ENCODE data around the gene TIMP4. TPM values are rescaled to one million over a fixed set of nuclear protein-coding genes. Genes with fewer than 3 reads are reported as not detected.

TIMP4 gene
- total and polyA plus RNA-seq, 2 donors (not counting 1 experiment from before 2014, with no cell fraction given): not detected

DNA sequence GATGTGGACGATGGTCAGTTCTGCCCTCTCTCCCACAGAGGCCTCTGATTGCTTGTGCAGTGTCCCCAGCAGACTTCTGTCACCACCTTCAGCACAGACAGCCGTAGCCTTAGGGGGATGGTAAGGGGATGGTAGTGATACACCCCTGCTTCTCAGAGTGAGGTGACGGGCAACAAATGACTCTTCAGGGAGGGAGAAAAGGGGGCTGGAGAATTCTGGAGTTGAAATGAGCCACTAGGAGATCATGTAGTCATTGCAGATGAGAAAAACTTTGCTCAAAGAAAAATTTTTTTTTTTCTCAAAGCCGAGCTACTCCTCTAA is 29.6 kb upstream of the TIMP4 start:
- Histone ChIP-seq H2AFZ (ENCODE audit: insufficient read depth, low read depth, low read length, poor library complexity, severe bottlenecking) (no peak overlapping the region), H3K4me3 (ENCODE audit: control extremely low read depth in 1 of 5, extremely low read depth in 1 of 5, insufficient read depth in 1 of 5, low read depth in 2 of 5, low read length in 4 of 5) (no peak overlapping the region), H4K20me1 (ENCODE audit: control insufficient read depth, insufficient read depth, low read length, poor library complexity, severe bottlenecking) (no peaks in the 10 kb centered on the region), H3K36me3 (replicated peaks in 1 of 2; ENCODE audit: control extremely low read depth in 1 of 2, control insufficient read depth in 1 of 2, extremely low read depth in 1 of 2, insufficient read depth in 2 of 2, low read length in 1 of 2) (no peaks in the 10 kb centered on the region), H3K79me2 (ENCODE audit: control insufficient read depth, insufficient read depth, low read length) (no peaks in the 10 kb centered on the region), H3K9ac (ENCODE audit: low read length) (no peak overlapping the region), H3K27ac (ENCODE audit: low read length in 2 of 2) (no peak overlapping the region), H3K9me3 (ENCODE audit: control extremely low read depth in 1 of 3, control insufficient read depth in 2 of 3, insufficient read depth in 1 of 3, low read length in 2 of 3) (no peaks in the 10 kb centered on the region), H3K4me1 (ENCODE audit: control insufficient read depth in 2 of 2, insufficient read depth in 2 of 2, low read length in 2 of 2) (peaks cover 20 to 28% of the 10 kb centered on the region in 2 donors), H3K27me3 (replicated peaks in 1 of 4; ENCODE audit: control extremely low read depth in 1 of 4, control insufficient read depth in 3 of 4, insufficient read depth in 4 of 4, low read length in 3 of 4) (no peaks in the 10 kb centered on the region), H3K4me2 (replicated peaks; ENCODE audit: low read depth, low read length, poor library complexity, severe bottlenecking) (peak overlapping the region; percentile 63)
- CTCF ChIA-PET: interaction anchor here (1.9 kb wide), 1 partner anchor 10 kb away, joined by 7 read pairs; no protein-coding TSS in a partner anchor
- DNase-seq: peak; percentile 11
- Mint-ChIP-seq H3K9me3 (ENCODE audit: insufficient read depth) (no peaks in the 10 kb centered on the region), H3K4me1 (peaks cover 20% of the 10 kb centered on the region), H3K27me3 (no peaks in the 10 kb centered on the region), H3K4me3 (no peak overlapping the region), H3K27ac (no peak overlapping the region)
- WGBS (ENCODE audit: insufficient coverage): 69% methylated on average over 2 of the region's 4 CpGs
- intact Hi-C loops (cut with micrococcal nuclease): no loop called here
- POLR2A ChIA-PET: no interaction called here
- TF ChIP-seq, protein P1, sequence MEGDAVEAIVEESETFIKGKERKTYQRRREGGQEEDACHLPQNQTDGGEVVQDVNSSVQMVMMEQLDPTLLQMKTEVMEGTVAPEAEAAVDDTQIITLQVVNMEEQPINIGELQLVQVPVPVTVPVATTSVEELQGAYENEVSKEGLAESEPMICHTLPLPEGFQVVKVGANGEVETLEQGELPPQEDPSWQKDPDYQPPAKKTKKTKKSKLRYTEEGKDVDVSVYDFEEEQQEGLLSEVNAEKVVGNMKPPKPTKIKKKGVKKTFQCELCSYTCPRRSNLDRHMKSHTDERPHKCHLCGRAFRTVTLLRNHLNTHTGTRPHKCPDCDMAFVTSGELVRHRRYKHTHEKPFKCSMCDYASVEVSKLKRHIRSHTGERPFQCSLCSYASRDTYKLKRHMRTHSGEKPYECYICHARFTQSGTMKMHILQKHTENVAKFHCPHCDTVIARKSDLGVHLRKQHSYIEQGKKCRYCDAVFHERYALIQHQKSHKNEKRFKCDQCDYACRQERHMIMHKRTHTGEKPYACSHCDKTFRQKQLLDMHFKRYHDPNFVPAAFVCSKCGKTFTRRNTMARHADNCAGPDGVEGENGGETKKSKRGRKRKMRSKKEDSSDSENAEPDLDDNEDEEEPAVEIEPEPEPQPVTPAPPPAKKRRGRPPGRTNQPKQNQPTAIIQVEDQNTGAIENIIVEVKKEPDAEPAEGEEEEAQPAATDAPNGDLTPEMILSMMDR (IDR thresholded peaks at IDR 0.05): no peak
- no peak for TF ChIP-seq EZH2 (IDR thresholded peaks at IDR 0.05; ENCODE audit: borderline replicate concordance, insufficient read depth, low read depth, low read length, poor library complexity, severe bottlenecking)
- no peak for ATAC-seq (ENCODE audit: low read depth)

DNA sequence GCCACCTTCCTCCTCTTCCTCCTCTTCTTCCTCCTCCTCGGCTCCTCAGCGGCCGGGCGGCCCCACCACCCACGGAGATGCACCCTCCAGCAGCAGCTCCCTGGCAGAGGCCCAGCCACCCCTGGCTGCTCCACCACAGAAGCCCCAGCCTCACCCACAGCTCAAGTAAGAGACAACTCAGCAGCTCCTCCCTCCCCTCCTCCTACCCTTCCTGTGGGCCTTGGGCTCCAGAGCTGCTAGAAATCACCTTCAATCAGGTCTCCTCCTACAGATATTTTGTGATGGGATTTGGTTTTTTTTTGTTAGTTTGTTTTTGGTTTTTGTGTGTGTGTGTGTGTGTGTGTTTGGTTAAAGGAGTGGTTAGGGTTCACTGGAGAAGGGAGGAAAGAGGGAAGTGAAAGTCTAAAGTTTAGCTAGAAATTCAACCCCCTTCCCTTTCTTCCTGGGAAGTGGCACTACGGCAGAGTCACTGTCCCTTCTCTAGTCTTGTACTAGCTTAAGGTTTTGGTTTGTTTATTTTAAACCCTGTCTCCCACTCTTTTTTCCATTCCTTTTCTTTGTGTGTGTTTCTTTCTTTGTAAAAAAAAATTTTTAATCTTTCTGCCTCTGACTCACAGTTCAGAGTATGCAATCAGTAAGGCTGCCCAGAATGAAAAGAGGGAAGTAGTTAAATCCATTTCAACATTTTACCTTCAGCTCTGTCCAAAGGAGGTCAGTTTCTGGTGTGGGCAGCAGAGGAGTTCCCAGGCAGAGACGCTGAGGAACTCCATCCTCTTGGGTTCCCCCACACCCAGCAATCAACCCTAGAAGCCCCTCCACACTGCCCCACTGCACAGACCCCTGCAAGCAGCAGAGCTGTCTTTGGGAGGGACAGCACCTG is 29.0 kb upstream of the TIMP4 start:
- ChIA-PET CTCF (interaction anchor here (0.7 to 1.9 kb wide), 2 partner anchors 10 to 203 kb away, joined by 3 to 7 read pairs; no protein-coding TSS in a partner anchor), POLR2A (no interaction called here)
- H2AFZ ChIP-seq (ENCODE audit: insufficient read depth, low read depth, low read length, poor library complexity, severe bottlenecking): peak overlapping the region; percentile 1
- Mint-ChIP-seq H3K27me3 (no peaks in the 10 kb centered on the region), H3K27ac (peak overlapping the region; percentile 74), H3K9me3 (ENCODE audit: insufficient read depth) (no peaks in the 10 kb centered on the region), H3K4me3 (peak overlapping the region; percentile 46), H3K4me1 (peaks cover 20% of the 10 kb centered on the region)
- DNase-seq: peak; percentile 54
- H3K79me2 ChIP-seq (ENCODE audit: control insufficient read depth, insufficient read depth, low read length): no peaks in the 10 kb centered on the region
- TF ChIP-seq, protein P1 (IDR thresholded peaks at IDR 0.05): no peak
- no peak for TF ChIP-seq EZH2 (IDR thresholded peaks at IDR 0.05; ENCODE audit: borderline replicate concordance, insufficient read depth, low read depth, low read length, poor library complexity, severe bottlenecking)
- H3K27ac ChIP-seq (ENCODE audit: low read length in 2 of 2): peak overlapping the region in 1 of 2 donors; percentile 21
- H3K4me2 ChIP-seq (replicated peaks; ENCODE audit: low read depth, low read length, poor library complexity, severe bottlenecking): peak overlapping the region; percentile 63
- H3K4me1 ChIP-seq (ENCODE audit: control insufficient read depth in 2 of 2, insufficient read depth in 2 of 2, low read length in 2 of 2): peaks cover 20 to 28% of the 10 kb centered on the region in 2 donors
- intact Hi-C loops (cut with micrococcal nuclease): no loop called here
- no peaks in the 10 kb centered on the region for H4K20me1 ChIP-seq (ENCODE audit: control insufficient read depth, insufficient read depth, low read length, poor library complexity, severe bottlenecking)
- peak overlapping the region; percentile 16 for H3K9ac ChIP-seq (ENCODE audit: low read length)
- H3K9me3 ChIP-seq (ENCODE audit: control extremely low read depth in 1 of 3, control insufficient read depth in 2 of 3, insufficient read depth in 1 of 3, low read length in 2 of 3): no peaks in the 10 kb centered on the region
- H3K27me3 ChIP-seq (replicated peaks in 1 of 4; ENCODE audit: control extremely low read depth in 1 of 4, control insufficient read depth in 3 of 4, insufficient read depth in 4 of 4, low read length in 3 of 4): no peaks in the 10 kb centered on the region
- whole genome bisulfite sequencing (ENCODE audit: insufficient coverage): 0% methylated on average over 2 of the region's 7 CpGs
- peak; percentile 76 for ATAC-seq (ENCODE audit: low read depth)
- H3K36me3 ChIP-seq (replicated peaks in 1 of 2; ENCODE audit: control extremely low read depth in 1 of 2, control insufficient read depth in 1 of 2, extremely low read depth in 1 of 2, insufficient read depth in 2 of 2, low read length in 1 of 2): no peaks in the 10 kb centered on the region
- H3K4me3 ChIP-seq (ENCODE audit: control extremely low read depth in 1 of 5, extremely low read depth in 1 of 5, insufficient read depth in 1 of 5, low read depth in 2 of 5, low read length in 4 of 5): no peak overlapping the region
